K562 (cell line): Measurements from ENCODE around the gene PLCB3. TPM values are rescaled to one million over a fixed set of nuclear protein-coding genes. Genes with fewer than 3 reads are reported as not detected.
A peak's percentile ranks its signal among the peaks of the same experiment; 100 is the strongest.

ENCODE experiments used
- BHLHE40 ChIP-seq: IDR thresholded peaks from 2 replicates; pipeline ENCODE4 v1.6.1; 2011; ENCODE audit warnings: low read length, improper control_type of control experiment
- ETV1 ChIP-seq: fragments of 450-650 bp; conservative IDR thresholded peaks from 2 replicates; pipeline ENCODE4 v1.6.1; 2016; ENCODE audit warnings: missing genetic modification characterization, control low read depth, low read depth, missing compliant biosample characterization
- GTF2E2 ChIP-seq: fragments of 200-800 bp; sonication (Bioruptor generic); IDR thresholded peaks from 2 replicates; pipeline ENCODE4 v1.6.1; 2016; ENCODE audit warnings: missing genetic modification characterization, missing compliant biosample characterization
- KDM1A ChIP-seq, 2 experiments: fragments of 450-650 bp; IDR thresholded peaks; 2 replicates each; pipeline ENCODE4 v1.6.1; 2016; ENCODE audit warnings: mild to moderate bottlenecking in 2 of 2
- NEUROD1 ChIP-seq: fragments of 150-350 bp; IDR thresholded peaks from 2 replicates; pipeline ENCODE4 v1.6.1; 2014; ENCODE audit warnings: borderline replicate concordance, low read length, low read depth; ENCODE audit not compliant: partially characterized antibody
- NFATC3 ChIP-seq: fragments of 450-650 bp; IDR thresholded peaks from 2 replicates; pipeline ENCODE4 v1.6.1; 2017; ENCODE audit warnings: mild to moderate bottlenecking
- NUFIP1 ChIP-seq: fragments of 450-650 bp; IDR thresholded peaks from 2 replicates; pipeline ENCODE4 v1.6.1; 2018; ENCODE audit not compliant: partially characterized antibody
- RHOXF2B ChIP-seq: fragments of 250-450 bp; sonication (Bioruptor Pico); conservative IDR thresholded peaks from 2 replicates; pipeline ENCODE4 v1.5.1; 2021
- SMC3 ChIP-seq: conservative IDR thresholded peaks from 2 replicates; pipeline ENCODE4 v1.6.1; 2011; ENCODE audit warnings: low read depth, low read length, improper control_type of control experiment; ENCODE audit not compliant: insufficient read depth
- SP1 ChIP-seq: sonication (generic); formaldehyde crosslinking; IDR thresholded peaks from 2 replicates; pipeline ENCODE4 v1.8.1; 2022; ENCODE audit warnings: mild to moderate bottlenecking, missing genetic modification reagents
- U2AF2 ChIP-seq: fragments of 200-400 bp; formaldehyde crosslinking; optimal IDR thresholded peaks from 2 replicates; pipeline ENCODE3; 2017; ENCODE audit warnings: low read depth, mild to moderate bottlenecking, low read length
- ZC3H8 ChIP-seq: fragments of 450-650 bp; IDR thresholded peaks from 2 replicates; pipeline ENCODE4 v1.6.1; 2017
- ZNF384 ChIP-seq: IDR thresholded peaks from 2 replicates; pipeline ENCODE4 v1.6.1; 2012; ENCODE audit warnings: low read depth, low read length, improper control_type of control experiment
- ZNF584 ChIP-seq: fragments of 200-800 bp; sonication (Bioruptor generic); IDR thresholded peaks from 2 replicates; pipeline ENCODE4 v1.6.1; 2016; ENCODE audit warnings: low read depth, mild to moderate bottlenecking, missing genetic modification characterization, missing compliant biosample characterization
- polyA plus RNA-seq, 8 experiments: library from polyadenylated mRNA; depleted of rRNA in 4 of 8; stranded (reverse) in 5 of 8; unstranded in 3 of 8; fragments of >200 nt; fragmentation: Nextera tagmentation in 2 of 8; fragmentation: Illumina TruSeq in 1 of 8; extraction: Ambion mirVana in 2 of 8; extraction: Trizol in 1 of 8; gene quantifications; 2 replicates each; pipeline versions ENCODE4 v1.2.1 to v1.2.3, GENCODE V29; 2011 to 2014; ENCODE audit warnings: inconsistent platforms in 1 of 8, missing spikeins in 1 of 8
- total RNA-seq, 7 experiments: library from RNA; depleted of rRNA in 6 of 7; stranded (reverse); fragments of >200 nt in 6 of 7; fragmentation: Illumina TruSeq in 2 of 7; extraction: Trizol in 2 of 7; gene quantifications; 2 replicates each; pipeline versions ENCODE4 v1.2.1 to v1.2.3, GENCODE V29; 2011 to 2021; ENCODE audit warnings: low replicate concordance in 1 of 7
- TF ChIP-seq, protein P1 (sequence below): sonication (generic); formaldehyde crosslinking; IDR thresholded peaks from 2 replicates; pipeline ENCODE4 v1.8.1; 2023; ENCODE audit warnings: missing genetic modification reagents, mild to moderate bottlenecking, borderline replicate concordance
- TF ChIP-seq, protein P2 (sequence below): sonication (generic); formaldehyde crosslinking; IDR thresholded peaks from 2 replicates; pipeline ENCODE4 v1.8.0; 2023; ENCODE audit warnings: mild to moderate bottlenecking, missing genetic modification reagents

The PLCB3 gene
- total and polyA plus RNA-seq, 9 of the 15 experiments (the other 6 are each of a cell fraction or from before 2014, with no cell fraction given) = 0.31 to 44.8 (median 14.6) TPM

DNA sequence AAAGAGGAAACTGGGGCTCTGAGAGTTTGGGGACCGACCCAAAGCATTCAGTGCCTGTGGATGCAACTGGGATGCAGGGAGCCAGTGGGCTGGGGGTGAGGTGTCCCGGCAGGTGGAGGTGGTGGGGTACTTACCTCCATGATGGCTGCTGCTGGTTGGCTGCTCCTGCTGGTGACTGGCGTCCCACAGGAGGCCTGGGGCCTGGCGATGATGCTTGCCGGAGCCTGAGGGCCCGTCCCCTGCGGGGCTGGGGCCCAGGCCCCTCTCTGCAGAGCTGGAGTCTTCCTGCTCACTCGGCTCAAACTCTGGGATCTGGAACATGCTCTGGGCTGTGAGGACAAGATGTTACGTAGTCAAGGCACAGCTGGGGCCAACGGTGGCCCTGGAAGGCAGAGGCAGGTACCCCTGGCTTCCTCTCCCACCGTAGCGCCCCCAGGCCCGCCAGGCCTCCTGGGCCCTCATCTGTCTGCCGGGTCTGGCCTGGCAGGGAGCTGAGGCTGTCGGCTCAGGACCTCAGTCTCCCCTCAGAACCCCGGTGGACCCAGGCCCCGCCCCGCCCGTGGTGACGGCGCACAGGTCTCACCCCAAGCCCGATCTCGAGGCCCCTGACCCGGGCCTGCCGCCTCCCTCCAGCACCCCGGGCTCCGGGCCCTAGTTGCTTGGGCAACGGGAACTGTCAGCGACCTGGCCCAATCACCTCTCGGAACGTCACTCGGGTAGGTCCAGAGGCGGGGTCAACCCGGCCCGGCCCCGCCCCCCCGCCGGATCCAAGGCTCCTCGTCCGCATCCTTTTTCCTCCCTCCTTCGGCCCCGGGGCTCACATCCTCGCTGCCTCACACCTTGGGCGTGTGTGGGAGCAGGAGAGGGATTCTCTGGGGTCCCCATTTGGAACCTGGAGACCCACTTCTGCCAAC is 33.0 kb downstream of the PLCB3 start, which contains the start of gene BAD (continued):
- no peak for TF ChIP-seq BHLHE40
- TF ChIP-seq ZC3H8 = no peak
- TF ChIP-seq NFATC3 = no peak
- no peak for TF ChIP-seq KDM1A (IDR thresholded peaks at IDR 0.05)
- TF ChIP-seq RHOXF2B (CRISPR knock-in tag) = no peak
- no peak for TF ChIP-seq ETV1 (tag)
- 0 out of 2 replicates have a peak, but pooled peaks have one; percentile 52 for TF ChIP-seq GTF2E2
- no peak for TF ChIP-seq ZNF584 (CRISPR knock-in tag)
- no peak for TF ChIP-seq ZNF384
- TF ChIP-seq SP1 (CRISPR knock-in tag) = peak; percentile 81
- no peak for TF ChIP-seq U2AF2
- peak; percentile 89 for TF ChIP-seq NEUROD1
- TF ChIP-seq, protein P1, sequence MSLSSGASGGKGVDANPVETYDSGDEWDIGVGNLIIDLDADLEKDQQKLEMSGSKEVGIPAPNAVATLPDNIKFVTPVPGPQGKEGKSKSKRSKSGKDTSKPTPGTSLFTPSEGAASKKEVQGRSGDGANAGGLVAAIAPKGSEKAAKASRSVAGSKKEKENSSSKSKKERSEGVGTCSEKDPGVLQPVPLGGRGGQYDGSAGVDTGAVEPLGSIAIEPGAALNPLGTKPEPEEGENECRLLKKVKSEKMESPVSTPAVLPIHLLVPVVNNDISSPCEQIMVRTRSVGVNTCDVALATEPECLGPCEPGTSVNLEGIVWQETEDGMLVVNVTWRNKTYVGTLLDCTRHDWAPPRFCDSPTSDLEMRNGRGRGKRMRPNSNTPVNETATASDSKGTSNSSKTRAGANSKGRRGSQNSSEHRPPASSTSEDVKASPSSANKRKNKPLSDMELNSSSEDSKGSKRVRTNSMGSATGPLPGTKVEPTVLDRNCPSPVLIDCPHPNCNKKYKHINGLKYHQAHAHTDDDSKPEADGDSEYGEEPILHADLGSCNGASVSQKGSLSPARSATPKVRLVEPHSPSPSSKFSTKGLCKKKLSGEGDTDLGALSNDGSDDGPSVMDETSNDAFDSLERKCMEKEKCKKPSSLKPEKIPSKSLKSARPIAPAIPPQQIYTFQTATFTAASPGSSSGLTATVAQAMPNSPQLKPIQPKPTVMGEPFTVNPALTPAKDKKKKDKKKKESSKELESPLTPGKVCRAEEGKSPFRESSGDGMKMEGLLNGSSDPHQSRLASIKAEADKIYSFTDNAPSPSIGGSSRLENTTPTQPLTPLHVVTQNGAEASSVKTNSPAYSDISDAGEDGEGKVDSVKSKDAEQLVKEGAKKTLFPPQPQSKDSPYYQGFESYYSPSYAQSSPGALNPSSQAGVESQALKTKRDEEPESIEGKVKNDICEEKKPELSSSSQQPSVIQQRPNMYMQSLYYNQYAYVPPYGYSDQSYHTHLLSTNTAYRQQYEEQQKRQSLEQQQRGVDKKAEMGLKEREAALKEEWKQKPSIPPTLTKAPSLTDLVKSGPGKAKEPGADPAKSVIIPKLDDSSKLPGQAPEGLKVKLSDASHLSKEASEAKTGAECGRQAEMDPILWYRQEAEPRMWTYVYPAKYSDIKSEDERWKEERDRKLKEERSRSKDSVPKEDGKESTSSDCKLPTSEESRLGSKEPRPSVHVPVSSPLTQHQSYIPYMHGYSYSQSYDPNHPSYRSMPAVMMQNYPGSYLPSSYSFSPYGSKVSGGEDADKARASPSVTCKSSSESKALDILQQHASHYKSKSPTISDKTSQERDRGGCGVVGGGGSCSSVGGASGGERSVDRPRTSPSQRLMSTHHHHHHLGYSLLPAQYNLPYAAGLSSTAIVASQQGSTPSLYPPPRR (CRISPR knock-in tag) = no peak
- no peak for TF ChIP-seq NUFIP1
- 0 out of 2 replicates have a peak, but pooled peaks have one; percentile 2 for TF ChIP-seq SMC3
- TF ChIP-seq, protein P2, sequence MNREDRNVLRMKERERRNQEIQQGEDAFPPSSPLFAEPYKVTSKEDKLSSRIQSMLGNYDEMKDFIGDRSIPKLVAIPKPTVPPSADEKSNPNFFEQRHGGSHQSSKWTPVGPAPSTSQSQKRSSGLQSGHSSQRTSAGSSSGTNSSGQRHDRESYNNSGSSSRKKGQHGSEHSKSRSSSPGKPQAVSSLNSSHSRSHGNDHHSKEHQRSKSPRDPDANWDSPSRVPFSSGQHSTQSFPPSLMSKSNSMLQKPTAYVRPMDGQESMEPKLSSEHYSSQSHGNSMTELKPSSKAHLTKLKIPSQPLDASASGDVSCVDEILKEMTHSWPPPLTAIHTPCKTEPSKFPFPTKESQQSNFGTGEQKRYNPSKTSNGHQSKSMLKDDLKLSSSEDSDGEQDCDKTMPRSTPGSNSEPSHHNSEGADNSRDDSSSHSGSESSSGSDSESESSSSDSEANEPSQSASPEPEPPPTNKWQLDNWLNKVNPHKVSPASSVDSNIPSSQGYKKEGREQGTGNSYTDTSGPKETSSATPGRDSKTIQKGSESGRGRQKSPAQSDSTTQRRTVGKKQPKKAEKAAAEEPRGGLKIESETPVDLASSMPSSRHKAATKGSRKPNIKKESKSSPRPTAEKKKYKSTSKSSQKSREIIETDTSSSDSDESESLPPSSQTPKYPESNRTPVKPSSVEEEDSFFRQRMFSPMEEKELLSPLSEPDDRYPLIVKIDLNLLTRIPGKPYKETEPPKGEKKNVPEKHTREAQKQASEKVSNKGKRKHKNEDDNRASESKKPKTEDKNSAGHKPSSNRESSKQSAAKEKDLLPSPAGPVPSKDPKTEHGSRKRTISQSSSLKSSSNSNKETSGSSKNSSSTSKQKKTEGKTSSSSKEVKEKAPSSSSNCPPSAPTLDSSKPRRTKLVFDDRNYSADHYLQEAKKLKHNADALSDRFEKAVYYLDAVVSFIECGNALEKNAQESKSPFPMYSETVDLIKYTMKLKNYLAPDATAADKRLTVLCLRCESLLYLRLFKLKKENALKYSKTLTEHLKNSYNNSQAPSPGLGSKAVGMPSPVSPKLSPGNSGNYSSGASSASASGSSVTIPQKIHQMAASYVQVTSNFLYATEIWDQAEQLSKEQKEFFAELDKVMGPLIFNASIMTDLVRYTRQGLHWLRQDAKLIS (CRISPR knock-in tag) = 0 out of 2 replicates have a peak, but pooled peaks have one; percentile 42
